ENCODE measurements around the gene ACKR4.

The ACKR4 gene

DNA sequence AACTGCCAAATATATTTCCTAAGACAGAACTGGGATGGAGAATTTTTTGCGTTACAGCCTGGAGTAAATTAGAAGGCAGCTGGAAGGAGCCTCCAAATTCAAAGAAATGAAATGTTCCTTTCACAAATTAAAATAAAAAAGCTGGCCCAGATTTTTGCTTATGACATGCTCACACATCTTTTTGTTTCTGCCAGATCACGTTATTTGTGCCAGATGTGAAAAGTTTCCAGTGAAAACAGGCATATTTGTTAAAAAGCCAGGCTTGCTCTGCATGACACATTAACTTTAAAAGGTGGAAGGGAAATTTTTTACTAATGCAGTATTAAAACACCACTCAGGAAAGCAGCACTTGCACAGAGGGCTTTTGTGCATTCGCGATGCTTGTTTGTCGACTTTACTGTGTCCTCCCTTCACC lies 23.3 kb upstream of the ACKR4 start:
- peaks cover 0 to 3% of the 10 kb centered on the region in 2 experiments for H3K36me3 ChIP-seq (ENCODE audit: control insufficient read depth in 1 of 2, insufficient read depth in 2 of 2, low read length in 2 of 2)
- no peak for DNase-seq
- H3K9ac ChIP-seq (ENCODE audit: low read length), result no peak overlapping the region
- H3K4me2 ChIP-seq (ENCODE audit: low read length), result no peak overlapping the region
- no peak overlapping the region for H2BK5ac ChIP-seq (ENCODE audit: low read depth, low read length, poor library complexity)
- no peaks in the 10 kb centered on the region for H3K9me3 ChIP-seq (ENCODE audit: insufficient read depth, low read depth, low read length)
- no peak overlapping the region for H3K4ac ChIP-seq (ENCODE audit: low read depth, low read length)
- no peak overlapping the region for H4K8ac ChIP-seq (ENCODE audit: low read depth, low read length)
- H3K27ac ChIP-seq (ENCODE audit: low read depth, low read length), result no peak overlapping the region
- H3K4me1 ChIP-seq (ENCODE audit: control insufficient read depth in 1 of 2, insufficient read depth in 2 of 2, low read length in 2 of 2), result no peaks in the 10 kb centered on the region
- no CpG with 5 or more reads among the region's 5 CpGs for WGBS (ENCODE audit: extremely low coverage, insufficient coverage, insufficient read length)
- no peak overlapping the region for H4K12ac ChIP-seq (ENCODE audit: low read depth, low read length)
- no peak overlapping the region for H2AK5ac ChIP-seq (ENCODE audit: low read length)
- H3K4me3 ChIP-seq (ENCODE audit: low read depth, low read length), result no peak overlapping the region
- H2AFZ ChIP-seq (ENCODE audit: insufficient read depth, low read length, poor library complexity), result no peak overlapping the region
- no peak overlapping the region for H4K91ac ChIP-seq (ENCODE audit: low read depth, low read length)
- H2BK120ac ChIP-seq (ENCODE audit: insufficient read depth, low read length, poor library complexity), result no peak overlapping the region
- no peaks in the 10 kb centered on the region for H3K27me3 ChIP-seq (ENCODE audit: insufficient read depth, low read length)
- H3K14ac ChIP-seq (ENCODE audit: low read length), result no peak overlapping the region
- H3K18ac ChIP-seq (ENCODE audit: low read length), result no peak overlapping the region
- no peak overlapping the region for H3K23ac ChIP-seq (ENCODE audit: low read length)
- no peaks in the 10 kb centered on the region for H3K79me1 ChIP-seq (ENCODE audit: low read length)
- H2BK12ac ChIP-seq (ENCODE audit: low read length), result no peak overlapping the region
- no peaks in the 10 kb centered on the region for H3K79me2 ChIP-seq (ENCODE audit: control insufficient read depth, insufficient read depth, low read length, poor library complexity)

DNA sequence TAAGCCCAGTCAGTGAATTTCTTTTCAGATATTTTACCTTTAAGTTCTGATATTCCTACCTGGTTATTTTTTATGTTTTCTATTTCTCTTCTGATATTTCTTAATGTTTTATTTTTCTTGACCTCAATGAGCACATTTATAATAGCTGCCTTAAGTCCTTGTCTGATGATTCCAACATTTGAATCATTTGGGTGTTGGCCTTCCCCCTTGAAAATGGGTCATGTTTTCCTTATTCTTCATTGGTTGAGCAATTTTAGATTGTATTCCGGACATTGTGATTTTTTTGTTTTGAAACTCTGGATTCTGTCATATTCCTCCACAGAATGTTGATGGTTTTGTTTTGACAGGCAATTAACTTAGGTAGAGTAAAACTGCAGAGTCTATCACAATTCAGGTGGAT lies 9.7 kb upstream of the ACKR4 start:
- Histone ChIP-seq H4K12ac (ENCODE audit: low read depth, low read length) (no peak overlapping the region), H2BK5ac (ENCODE audit: low read depth, low read length, poor library complexity) (no peak overlapping the region), H3K27ac (ENCODE audit: low read depth, low read length) (no peak overlapping the region), H3K23ac (ENCODE audit: low read length) (no peak overlapping the region), H3K9ac (ENCODE audit: low read length) (no peak overlapping the region), H3K27me3 (ENCODE audit: insufficient read depth, low read length) (no peaks in the 10 kb centered on the region), H3K4me1 (ENCODE audit: control insufficient read depth in 1 of 2, insufficient read depth in 2 of 2, low read length in 2 of 2) (no peaks in the 10 kb centered on the region), H3K4ac (ENCODE audit: low read depth, low read length) (no peak overlapping the region), H4K8ac (ENCODE audit: low read depth, low read length) (no peak overlapping the region), H3K14ac (ENCODE audit: low read length) (no peak overlapping the region), H3K9me3 (ENCODE audit: insufficient read depth, low read depth, low read length) (no peaks in the 10 kb centered on the region), H2AFZ (ENCODE audit: insufficient read depth, low read length, poor library complexity) (no peak overlapping the region), H2AK5ac (ENCODE audit: low read length) (no peak overlapping the region), H3K79me2 (ENCODE audit: control insufficient read depth, insufficient read depth, low read length, poor library complexity) (no peaks in the 10 kb centered on the region), H2BK120ac (ENCODE audit: insufficient read depth, low read length, poor library complexity) (no peak overlapping the region), H2BK12ac (ENCODE audit: low read length) (no peak overlapping the region), H3K36me3 (ENCODE audit: control insufficient read depth in 1 of 2, insufficient read depth in 2 of 2, low read length in 2 of 2) (no peaks in the 10 kb centered on the region), H3K4me3 (ENCODE audit: low read depth, low read length) (no peak overlapping the region), H3K79me1 (ENCODE audit: low read length) (no peaks in the 10 kb centered on the region), H4K91ac (ENCODE audit: low read depth, low read length) (no peak overlapping the region), H3K18ac (ENCODE audit: low read length) (no peak overlapping the region), H3K4me2 (ENCODE audit: low read length) (no peak overlapping the region)
- whole genome bisulfite sequencing (ENCODE audit: extremely low coverage, insufficient coverage, insufficient read length), result no CpG with 5 or more reads among the region's 1 CpG
- no peak for DNase-seq

DNA sequence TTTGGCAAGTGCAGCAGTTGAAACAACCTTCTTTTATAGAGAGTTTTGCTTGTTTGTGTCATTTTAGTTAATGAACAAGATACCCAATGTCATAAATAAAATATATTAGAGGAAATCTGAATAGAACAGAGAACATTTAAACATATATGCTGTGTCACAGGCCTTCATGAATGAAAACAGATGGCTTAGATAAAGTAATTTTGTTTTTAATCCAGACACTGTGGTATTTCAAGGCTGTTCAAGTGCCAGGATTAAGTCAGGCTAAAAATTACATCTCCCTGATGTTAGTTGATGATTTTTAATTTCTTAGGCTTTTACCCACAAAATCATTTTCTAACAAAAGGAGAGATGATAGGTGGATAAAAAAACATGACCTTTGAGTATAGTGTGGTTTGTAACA lies 4.9 kb upstream of the ACKR4 start:
- Histone ChIP-seq H3K4me3 (ENCODE audit: low read depth, low read length) (no peak overlapping the region), H3K4me2 (ENCODE audit: low read length) (no peak overlapping the region), H4K8ac (ENCODE audit: low read depth, low read length) (no peak overlapping the region), H3K36me3 (ENCODE audit: control insufficient read depth in 1 of 2, insufficient read depth in 2 of 2, low read length in 2 of 2) (no peaks in the 10 kb centered on the region), H3K27ac (ENCODE audit: low read depth, low read length) (no peak overlapping the region), H2BK5ac (ENCODE audit: low read depth, low read length, poor library complexity) (no peak overlapping the region), H3K9ac (ENCODE audit: low read length) (no peak overlapping the region), H3K4ac (ENCODE audit: low read depth, low read length) (no peak overlapping the region), H2BK12ac (ENCODE audit: low read length) (no peak overlapping the region), H2AFZ (ENCODE audit: insufficient read depth, low read length, poor library complexity) (no peak overlapping the region), H3K14ac (ENCODE audit: low read length) (no peak overlapping the region), H3K9me3 (ENCODE audit: insufficient read depth, low read depth, low read length) (no peaks in the 10 kb centered on the region), H4K91ac (ENCODE audit: low read depth, low read length) (no peak overlapping the region), H3K27me3 (ENCODE audit: insufficient read depth, low read length) (no peaks in the 10 kb centered on the region), H4K12ac (ENCODE audit: low read depth, low read length) (no peak overlapping the region), H3K23ac (ENCODE audit: low read length) (no peak overlapping the region), H3K79me2 (ENCODE audit: control insufficient read depth, insufficient read depth, low read length, poor library complexity) (no peaks in the 10 kb centered on the region), H3K4me1 (ENCODE audit: control insufficient read depth in 1 of 2, insufficient read depth in 2 of 2, low read length in 2 of 2) (peaks cover 0 to 2% of the 10 kb centered on the region in 2 experiments), H2BK120ac (ENCODE audit: insufficient read depth, low read length, poor library complexity) (no peak overlapping the region), H3K79me1 (ENCODE audit: low read length) (no peaks in the 10 kb centered on the region), H3K18ac (ENCODE audit: low read length) (no peak overlapping the region), H2AK5ac (ENCODE audit: low read length) (no peak overlapping the region)
- no peak for DNase-seq

DNA sequence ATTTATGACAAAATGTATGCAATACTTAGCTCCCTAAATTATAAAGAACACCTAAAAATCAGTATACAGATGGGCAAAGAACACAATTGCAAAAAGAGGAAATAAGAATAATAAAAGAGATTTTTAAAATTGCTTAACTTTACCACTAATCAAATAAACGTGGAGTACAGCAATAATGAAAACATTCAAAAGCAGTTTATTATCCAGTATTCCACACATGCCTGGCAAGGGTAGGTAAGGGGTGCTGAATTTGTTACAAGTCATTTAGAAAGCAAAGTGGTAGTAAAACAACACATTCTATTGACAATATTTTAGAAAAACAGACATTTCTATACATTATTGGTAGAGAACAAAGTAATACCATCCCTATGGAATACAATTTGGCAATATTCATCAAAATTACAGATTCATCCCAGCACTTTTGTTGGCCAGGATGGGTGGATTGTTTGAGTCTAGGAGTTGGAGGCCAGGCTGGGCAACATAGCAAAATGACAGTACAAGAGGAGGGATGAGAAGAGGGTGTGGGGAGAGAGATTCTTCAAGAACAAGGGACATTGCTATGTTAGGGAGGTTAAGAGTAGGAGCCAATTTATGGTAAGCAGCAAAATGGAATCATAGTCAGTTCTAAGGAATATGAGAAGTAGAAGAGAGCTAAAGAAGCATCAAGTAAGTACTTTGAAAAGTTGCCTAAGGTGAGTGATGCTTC lies 3.7 kb upstream of the ACKR4 start:
- H2BK12ac ChIP-seq (ENCODE audit: low read length), result no peak overlapping the region
- no peak for DNase-seq
- no peak overlapping the region for H3K9ac ChIP-seq (ENCODE audit: low read length)
- no peak overlapping the region for H4K12ac ChIP-seq (ENCODE audit: low read depth, low read length)
- no peaks in the 10 kb centered on the region for H3K36me3 ChIP-seq (ENCODE audit: control insufficient read depth in 1 of 2, insufficient read depth in 2 of 2, low read length in 2 of 2)
- no peak overlapping the region for H3K14ac ChIP-seq (ENCODE audit: low read length)
- H4K91ac ChIP-seq (ENCODE audit: low read depth, low read length), result no peak overlapping the region
- H3K4ac ChIP-seq (ENCODE audit: low read depth, low read length), result no peak overlapping the region
- H3K9me3 ChIP-seq (ENCODE audit: insufficient read depth, low read depth, low read length), result no peaks in the 10 kb centered on the region
- no peak overlapping the region for H3K4me2 ChIP-seq (ENCODE audit: low read length)
- no peaks in the 10 kb centered on the region for H3K27me3 ChIP-seq (ENCODE audit: insufficient read depth, low read length)
- H3K79me1 ChIP-seq (ENCODE audit: low read length), result no peaks in the 10 kb centered on the region
- no peak overlapping the region for H2AFZ ChIP-seq (ENCODE audit: insufficient read depth, low read length, poor library complexity)
- H3K4me3 ChIP-seq (ENCODE audit: low read depth, low read length), result no peak overlapping the region
- H2BK120ac ChIP-seq (ENCODE audit: insufficient read depth, low read length, poor library complexity), result no peak overlapping the region
- peaks cover 0 to 2% of the 10 kb centered on the region in 2 experiments for H3K4me1 ChIP-seq (ENCODE audit: control insufficient read depth in 1 of 2, insufficient read depth in 2 of 2, low read length in 2 of 2)
- H3K79me2 ChIP-seq (ENCODE audit: control insufficient read depth, insufficient read depth, low read length, poor library complexity), result no peaks in the 10 kb centered on the region
- WGBS (ENCODE audit: extremely low coverage, insufficient coverage, insufficient read length), result no CpG with 5 or more reads among the region's 1 CpG
- H2BK5ac ChIP-seq (ENCODE audit: low read depth, low read length, poor library complexity), result no peak overlapping the region
- no peak overlapping the region for H2AK5ac ChIP-seq (ENCODE audit: low read length)
- H4K8ac ChIP-seq (ENCODE audit: low read depth, low read length), result no peak overlapping the region
- no peak overlapping the region for H3K23ac ChIP-seq (ENCODE audit: low read length)
- H3K18ac ChIP-seq (ENCODE audit: low read length), result no peak overlapping the region
- no peak overlapping the region for H3K27ac ChIP-seq (ENCODE audit: low read depth, low read length)
